K562 (cell line): ENCODE results near the gene TMEM135. TPM values are rescaled to one million over a fixed set of nuclear protein-coding genes. Genes with fewer than 3 reads are reported as not detected.
A peak's percentile ranks its signal among the peaks of the same experiment; 100 is the strongest.

Experiments used
- ATAC-seq: fragments of 200-7000 bp; cut with Tn5 transposase; 3 replicates; pipeline ENCODE4 v1.9.1; 2020; ENCODE audit warnings: moderate library complexity
- BruUV-seq: library from RNA; stranded (reverse); fragments of 400-500 nt; replicated peaks from 2 replicates; lab custom pipeline; 2021; lab: Mats Ljungman, UMichigan
- CTCF ChIA-PET: fragments of 300-600 bp; formaldehyde crosslinking; extraction: SDS; loops from one replicate; lab custom pipeline; 2021; ENCODE audit warnings: low intra/inter-chr PET ratio; lab: Yijun Ruan, JAX
- POLR2A ChIA-PET: fragments of 300-600, 350-650 bp; sonication (Branson Sonifier 250); formaldehyde crosslinking; extraction: SDS; loops from one replicate; lab custom pipeline; 2021; ENCODE audit warnings: antibody characterized with exemption, inconsistent platforms; lab: Yijun Ruan, JAX
- DNase-seq, 4 experiments: peaks; one replicate each; pipeline versions ENCODE4 v3.0.0 to v3.0.0-alpha.2; 2011 to 2018; ENCODE audit warnings: low spot score in 3 of 4, mixed read lengths in 3 of 4; ENCODE audit errors: extremely low read depth in 1 of 4
- FAIRE-seq: peaks from 2 replicates; lab custom pipeline; 2011; peaks lifted over from hg19 to GRCh38; lab: Jason Lieb, UNC
- H2AFZ ChIP-seq: 2 replicates; pipeline ENCODE4 v1.6.0; 2011; ENCODE audit warnings: low read depth, low read length, control low read depth, inconsistent platforms
- H3K27ac ChIP-seq: fragments of 200-600 bp; 3 replicates; pipeline ENCODE4 v1.8.0; 2011; ENCODE audit warnings: low read depth, mild to moderate bottlenecking, control low read depth, inconsistent platforms, low read length, moderate library complexity, mixed read lengths; ENCODE audit errors: extremely low read depth
- H3K27me3 ChIP-seq, 2 experiments: fragments of 300-600 bp in 1 of 2; 2 replicates in 1 of 2; 3 replicates in 1 of 2; pipeline versions ENCODE4 v1.6.0 to v1.8.0; 2011; ENCODE audit warnings: inconsistent platforms in 2 of 2, low read length in 2 of 2, mild to moderate bottlenecking in 1 of 2, mixed read lengths in 1 of 2, moderate library complexity in 1 of 2; ENCODE audit not compliant: control insufficient read depth in 2 of 2, insufficient read depth in 2 of 2
- H3K36me3 ChIP-seq: fragments of 300-600 bp; 3 replicates; pipeline ENCODE4 v1.8.0; 2011; ENCODE audit warnings: mild to moderate bottlenecking, low read length, inconsistent platforms; ENCODE audit not compliant: control insufficient read depth, insufficient read depth
- H3K4me1 ChIP-seq, 2 experiments: fragments of 200-600 bp in 1 of 2; replicated peaks in 1 of 2; 2 replicates in 1 of 2; 3 replicates in 1 of 2; pipeline versions ENCODE4 v1.5.1 to v1.8.0; 2011; ENCODE audit warnings: inconsistent platforms in 2 of 2, low read length in 2 of 2, mild to moderate bottlenecking in 1 of 2, mixed read lengths in 1 of 2, moderate library complexity in 1 of 2; ENCODE audit not compliant: control insufficient read depth in 2 of 2, insufficient read depth in 2 of 2
- H3K4me2 ChIP-seq: 2 replicates; pipeline ENCODE4 v1.6.1; 2011; ENCODE audit warnings: low read length, control low read depth, inconsistent platforms, mixed read lengths; ENCODE audit not compliant: insufficient read depth
- H3K4me3 ChIP-seq: fragments of 200-600 bp; sonication (generic), shearing (Covaris generic); 2 replicates; pipeline ENCODE4 v1.5.1; 2016; ENCODE audit warnings: control low read depth, inconsistent platforms
- H3K79me2 ChIP-seq: fragments of 200-600 bp; 3 replicates; pipeline ENCODE4 v1.8.0; 2011; ENCODE audit warnings: low read length, inconsistent platforms; ENCODE audit not compliant: control insufficient read depth, insufficient read depth
- H3K9ac ChIP-seq, 2 experiments: 2 replicates each; pipeline versions ENCODE4 v1.6.0 to v1.6.1; 2011; ENCODE audit warnings: low read depth in 2 of 2, low read length in 2 of 2, control low read depth in 1 of 2, inconsistent platforms in 1 of 2, mild to moderate bottlenecking in 1 of 2, mixed read lengths in 1 of 2; ENCODE audit not compliant: insufficient read depth in 1 of 2
- H3K9me1 ChIP-seq: one replicate; pipeline ENCODE4 v1.6.0; 2011; ENCODE audit warnings: inconsistent platforms, mild to moderate bottlenecking, low read length, moderate library complexity; ENCODE audit not compliant: control insufficient read depth, insufficient read depth
- H3K9me3 ChIP-seq: replicated peaks from 2 replicates; pipeline ENCODE4 v1.5.1; 2011; ENCODE audit warnings: low read depth, low read length, inconsistent platforms; ENCODE audit not compliant: control insufficient read depth, insufficient read depth
- H4K20me1 ChIP-seq: replicated peaks from 2 replicates; pipeline ENCODE4 v1.6.1; 2011; ENCODE audit warnings: low read length, inconsistent platforms, mixed read lengths; ENCODE audit not compliant: control insufficient read depth, insufficient read depth
- CBFA2T2 ChIP-seq: fragments of 450-650 bp; conservative IDR thresholded peaks from 2 replicates; pipeline ENCODE4 v1.6.1; 2017; ENCODE audit warnings: mild to moderate bottlenecking
- CBFA2T3 ChIP-seq: fragments of 450-650 bp; IDR thresholded peaks from 2 replicates; pipeline ENCODE4 v1.6.1; 2017
- EP300 ChIP-seq: IDR thresholded peaks from 2 replicates; pipeline ENCODE4 v1.6.1; 2012; ENCODE audit warnings: low read length, improper control_type of control experiment
- FOXJ2 ChIP-seq: fragments of 200-800 bp; sonication (Bioruptor generic); IDR thresholded peaks from 2 replicates; pipeline ENCODE4 v1.6.1; 2016; ENCODE audit warnings: missing genetic modification characterization, missing compliant biosample characterization
- KLF16 ChIP-seq: IDR thresholded peaks from 2 replicates; pipeline ENCODE4 v1.6.1; 2016; ENCODE audit warnings: antibody characterized with exemption
- MEIS2 ChIP-seq: fragments of 450-650 bp; IDR thresholded peaks from 2 replicates; pipeline ENCODE4 v1.6.1; 2014; ENCODE audit warnings: mild to moderate bottlenecking; ENCODE audit not compliant: partially characterized antibody
- NEUROD1 ChIP-seq: fragments of 150-350 bp; IDR thresholded peaks from 2 replicates; pipeline ENCODE4 v1.6.1; 2014; ENCODE audit warnings: borderline replicate concordance, low read length, low read depth; ENCODE audit not compliant: partially characterized antibody
- PBX2 ChIP-seq, 2 experiments: IDR thresholded peaks in 1 of 2; conservative IDR thresholded peaks in 1 of 2; 2 replicates each; pipeline ENCODE4 v1.6.1; 2016; ENCODE audit warnings: low read depth in 2 of 2, mild to moderate bottlenecking in 1 of 2, missing compliant biosample characterization in 1 of 2, missing genetic modification characterization in 1 of 2, moderate library complexity in 1 of 2
- SP2 ChIP-seq: IDR thresholded peaks from 2 replicates; pipeline ENCODE4 v1.6.1; 2011; ENCODE audit warnings: mild to moderate bottlenecking, low read depth, low read length, moderate library complexity; ENCODE audit not compliant: poor library complexity, severe bottlenecking; ENCODE audit errors: extremely low read depth
- TCF3 ChIP-seq: sonication (generic); formaldehyde crosslinking; IDR thresholded peaks from 2 replicates; pipeline ENCODE4 v1.4.0; 2020; ENCODE audit warnings: mild to moderate bottlenecking, missing genetic modification reagents
- TEAD4 ChIP-seq, 2 experiments: sonication (generic) in 1 of 2; formaldehyde crosslinking in 1 of 2; IDR thresholded peaks; 2 replicates each; pipeline versions ENCODE4 v1.6.1 to v1.8.0; 2012 to 2022; ENCODE audit warnings: borderline replicate concordance in 1 of 2, inconsistent platforms in 1 of 2, low read length in 1 of 2, mild to moderate bottlenecking in 1 of 2, missing genetic modification reagents in 1 of 2
- ZNF282 ChIP-seq: sonication (generic); formaldehyde crosslinking; IDR thresholded peaks from 2 replicates; pipeline ENCODE4 v1.8.1; 2023; ENCODE audit warnings: missing genetic modification reagents
- ZNF507 ChIP-seq: conservative IDR thresholded peaks from 2 replicates; pipeline ENCODE4 v1.6.1; 2017; ENCODE audit warnings: missing genetic modification characterization, missing compliant biosample characterization
- WGBS: fragments of 100-300 bp; shearing (Covaris generic); methylation state at CpG from one replicate; pipeline ENCODE4 v1.1.6; 2016; ENCODE audit warnings: low coverage, mixed read lengths; ENCODE audit not compliant: insufficient coverage; ENCODE audit errors: missing lambda C conversion rate; 5-methylcytosine and 5-hydroxymethylcytosine counted together
- in situ Hi-C: fragments of 300-500 bp; cut with MboI; formaldehyde crosslinking; loops from 4 replicates; pipeline ENCODE4 v1.15.0; 2018; ENCODE audit warnings: inconsistent platforms, mixed read lengths
- intact Hi-C: fragments of 100-400 bp; cut with micrococcal nuclease; formaldehyde crosslinking; loops from 2 replicates; pipeline ENCODE4 v1.14.2; 2022
- polyA plus RNA-seq, 8 experiments: library from polyadenylated mRNA; depleted of rRNA in 4 of 8; stranded (reverse) in 5 of 8; unstranded in 3 of 8; fragments of >200 nt; fragmentation: Nextera tagmentation in 2 of 8; fragmentation: Illumina TruSeq in 1 of 8; extraction: Ambion mirVana in 2 of 8; extraction: Trizol in 1 of 8; gene quantifications; 2 replicates each; pipeline versions ENCODE4 v1.2.1 to v1.2.3, GENCODE V29; 2011 to 2014; ENCODE audit warnings: inconsistent platforms in 1 of 8, missing spikeins in 1 of 8
- total RNA-seq, 7 experiments: library from RNA; depleted of rRNA in 6 of 7; stranded (reverse); fragments of >200 nt in 6 of 7; fragmentation: Illumina TruSeq in 2 of 7; extraction: Trizol in 2 of 7; gene quantifications; 2 replicates each; pipeline versions ENCODE4 v1.2.1 to v1.2.3, GENCODE V29; 2011 to 2021; ENCODE audit warnings: low replicate concordance in 1 of 7
- TF ChIP-seq, protein P1 (sequence below): fragments of 450-650 bp; IDR thresholded peaks from 2 replicates; pipeline ENCODE4 v1.6.1; 2016
- TF ChIP-seq, protein P2 (sequence below): fragments of 450-650 bp; formaldehyde crosslinking; IDR thresholded peaks from 2 replicates; pipeline ENCODE4 v1.4.0; 2020; ENCODE audit warnings: mild to moderate bottlenecking, moderate library complexity

The TMEM135 gene
- total and polyA plus RNA-seq, 9 of the 15 experiments (the other 6 are each of a cell fraction or from before 2014, with no cell fraction given): 17.3 to 53.6 (median 24.9) TPM

GRCh38 chr11:87300640-87301380 lies 263.1 kb downstream of the TMEM135 start:
- H3K4me1 ChIP-seq: peaks cover 0 to 16% of the 10 kb centered on the region in 2 experiments; a peak in 3 of 5 replicates
- BruUV-seq: no TSS peak
- POLR2A ChIA-PET: interaction anchor here (0.6 to 1.2 kb wide), 7 partner anchors 15 to 369 kb away, joined by 3 to 5 read pairs (median 3); no protein-coding TSS in a partner anchor
- no peak overlapping the region for H3K9ac ChIP-seq
- no peaks in the 10 kb centered on the region for H3K9me1 ChIP-seq
- 33% methylated on average over 3 of the region's 3 CpGs for WGBS
- peak; percentile 81 for ATAC-seq
- in situ Hi-C loops (loop anchor here (5.0 kb wide), 1 partner anchor 359 kb away; no protein-coding TSS in a partner anchor), intact Hi-C loops (no loop called here)
- peak; percentile 61 for FAIRE-seq
- H3K27ac ChIP-seq: peak overlapping the region; percentile 27; the same call in 1 of the 3 replicates
- no peak overlapping the region for H3K4me3 ChIP-seq
- no peaks in the 10 kb centered on the region; the same call in 1 of the 2 replicates for H4K20me1 ChIP-seq
- no peaks in the 10 kb centered on the region for H3K79me2 ChIP-seq
- H3K36me3 ChIP-seq: peaks cover 6% of the 10 kb centered on the region; the same call in 2 of the 3 replicates
- no peaks in the 10 kb centered on the region for H3K27me3 ChIP-seq
- no peak overlapping the region for H2AFZ ChIP-seq
- no peaks in the 10 kb centered on the region for H3K9me3 ChIP-seq
- CTCF ChIA-PET: no interaction called here
- no peak overlapping the region; the same call in 1 of the 2 replicates for H3K4me2 ChIP-seq
- peak in 2 of 4 experiments; percentile 13 to 30 for DNase-seq
- TF ChIP-seq CBFA2T2 (peak; percentile 26; the same call in 1 of the 2 replicates), CBFA2T3 (peak; percentile 65), NEUROD1 (no peak), ZNF282 (CRISPR knock-in tag) (no peak), KLF16 (no peak), MEIS2 (peak; percentile 57), SP2 (no peak), EP300 (peak; percentile 12; the same call in 1 of the 2 replicates), FOXJ2 (0 out of 2 replicates have a peak, but pooled peaks have one; percentile 33), ZNF507 (tag) (0 out of 2 replicates have a peak, but pooled peaks have one; percentile 19), TCF3 (CRISPR knock-in tag) (peak; percentile 38; the same call in 1 of the 2 replicates), PBX2 (CRISPR knock-in tag; IDR thresholded peaks at IDR 0.05; ENCODE audit: low read depth) (no peak), PBX2 (tag; conservative IDR thresholded peaks at IDR 0.05; ENCODE audit: low read depth) (peak; percentile 61), TEAD4 (IDR thresholded peaks at IDR 0.05; ENCODE audit: low read length) (peak; percentile 53), TEAD4 (CRISPR knock-in tag; IDR thresholded peaks at IDR 0.05; ENCODE audit: borderline replicate concordance) (no peak)
- TF ChIP-seq, protein P1, sequence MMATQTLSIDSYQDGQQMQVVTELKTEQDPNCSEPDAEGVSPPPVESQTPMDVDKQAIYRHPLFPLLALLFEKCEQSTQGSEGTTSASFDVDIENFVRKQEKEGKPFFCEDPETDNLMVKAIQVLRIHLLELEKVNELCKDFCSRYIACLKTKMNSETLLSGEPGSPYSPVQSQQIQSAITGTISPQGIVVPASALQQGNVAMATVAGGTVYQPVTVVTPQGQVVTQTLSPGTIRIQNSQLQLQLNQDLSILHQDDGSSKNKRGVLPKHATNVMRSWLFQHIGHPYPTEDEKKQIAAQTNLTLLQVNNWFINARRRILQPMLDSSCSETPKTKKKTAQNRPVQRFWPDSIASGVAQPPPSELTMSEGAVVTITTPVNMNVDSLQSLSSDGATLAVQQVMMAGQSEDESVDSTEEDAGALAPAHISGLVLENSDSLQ: peak; percentile 54; the same call in 1 of the 2 replicates
- TF ChIP-seq, protein P2, sequence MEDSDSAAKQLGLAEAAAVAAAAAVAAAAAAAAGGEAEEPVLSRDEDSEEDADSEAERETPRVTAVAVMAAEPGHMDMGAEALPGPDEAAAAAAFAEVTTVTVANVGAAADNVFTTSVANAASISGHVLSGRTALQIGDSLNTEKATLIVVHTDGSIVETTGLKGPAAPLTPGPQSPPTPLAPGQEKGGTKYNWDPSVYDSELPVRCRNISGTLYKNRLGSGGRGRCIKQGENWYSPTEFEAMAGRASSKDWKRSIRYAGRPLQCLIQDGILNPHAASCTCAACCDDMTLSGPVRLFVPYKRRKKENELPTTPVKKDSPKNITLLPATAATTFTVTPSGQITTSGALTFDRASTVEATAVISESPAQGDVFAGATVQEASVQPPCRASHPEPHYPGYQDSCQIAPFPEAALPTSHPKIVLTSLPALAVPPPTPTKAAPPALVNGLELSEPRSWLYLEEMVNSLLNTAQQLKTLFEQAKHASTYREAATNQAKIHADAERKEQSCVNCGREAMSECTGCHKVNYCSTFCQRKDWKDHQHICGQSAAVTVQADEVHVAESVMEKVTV (CRISPR knock-in tag): peak; percentile 36; the same call in 1 of the 2 replicates
